NOMO-1 treated with DMSO at 0.1 percent for 48 hours (cell line): Measurements from ENCODE around the gene SERINC1.
"Not testable (repeated sequence)": the region's sequence is repeated elsewhere in the genome, so short reads cannot be mapped to it uniquely, and the experiment has no call there.

Experiments used
- DNase-seq: peaks from one replicate; lab custom pipeline; 2025; ENCODE audit not compliant: unreplicated experiment; lab: John Stamatoyannopoulos, UW

The SERINC1 gene

DNA sequence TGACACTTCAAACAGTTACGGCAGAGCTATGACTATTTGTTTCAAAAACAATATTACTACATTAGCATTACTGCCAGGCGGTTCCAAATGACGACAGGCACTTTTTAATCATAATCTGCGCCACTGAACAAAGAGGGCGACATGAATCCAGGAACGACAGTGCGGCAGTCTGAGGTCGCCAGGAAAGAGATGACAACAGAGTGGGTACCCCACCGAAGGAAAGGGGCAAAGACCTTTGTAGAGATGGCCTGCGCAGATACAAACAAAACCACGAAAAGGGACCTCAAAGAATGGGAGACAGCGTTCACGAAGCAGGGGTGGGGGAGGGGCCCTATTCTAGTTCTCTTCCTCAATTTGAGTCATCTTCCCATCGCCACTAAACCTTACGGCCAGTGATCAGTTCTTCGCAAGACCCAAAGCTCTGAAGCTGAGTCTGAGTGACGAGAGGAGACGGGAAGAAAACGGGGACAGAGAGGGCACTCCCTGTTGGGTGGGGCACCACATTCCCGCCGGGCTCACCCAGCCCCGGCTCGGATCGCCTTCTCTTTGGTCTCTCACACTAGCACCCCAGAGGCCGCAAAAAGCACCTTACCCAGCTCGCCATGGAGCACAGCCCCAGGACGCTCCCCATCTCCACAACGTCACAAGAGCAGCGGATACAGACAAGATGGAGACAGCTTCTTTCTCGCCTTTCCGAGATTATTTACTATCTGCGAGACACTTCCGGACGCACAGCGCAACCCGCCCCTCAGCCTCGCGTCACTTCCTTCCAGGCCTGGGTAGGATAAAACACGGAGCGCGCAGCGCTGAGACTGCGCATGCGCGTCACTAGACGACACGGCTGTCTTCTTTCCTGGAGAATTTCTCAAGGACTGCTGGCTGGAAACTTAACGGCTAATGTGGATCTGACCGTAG lies at the start of gene SERINC1:
Gene SERINC1 (minus strand): TSS at position 701 of the 915 bp plus-strand sequence. CDS start 70 bp downstream, at position 631.
- DNase-seq = peak; percentile 89

DNA sequence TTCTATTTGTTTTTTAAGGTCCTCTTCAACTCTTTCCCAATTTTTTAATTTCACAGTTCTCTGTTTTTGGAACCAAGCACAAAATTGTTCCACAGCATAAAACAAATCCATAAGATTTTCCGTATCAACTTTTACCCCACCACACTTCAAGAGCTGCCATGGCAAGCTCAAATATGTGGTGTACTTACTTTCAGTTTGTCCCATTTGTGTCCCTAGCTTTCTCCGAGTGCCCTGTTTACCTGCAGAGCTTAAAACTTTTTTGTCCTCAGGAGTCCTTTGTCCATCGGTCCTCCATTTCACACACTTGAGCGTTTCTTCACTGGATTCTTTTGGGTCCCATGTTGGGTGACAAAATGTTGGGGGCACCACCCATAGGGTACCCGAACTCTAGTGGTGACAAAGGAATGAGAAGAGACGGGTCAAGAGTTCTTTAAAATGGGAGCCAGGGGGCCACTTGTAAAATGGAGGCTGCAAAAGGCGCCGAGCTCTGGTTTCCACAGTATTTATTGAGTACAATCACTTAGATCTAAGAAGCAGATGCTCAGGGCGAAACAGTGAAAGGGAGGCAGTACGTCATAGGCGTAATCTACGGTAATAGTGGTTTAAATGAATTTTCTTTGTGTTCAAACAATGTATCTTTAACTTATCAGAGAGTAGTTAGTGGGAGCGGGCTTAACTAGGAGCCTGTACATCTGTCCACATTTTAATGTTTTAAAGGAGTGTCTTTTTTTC lies 39.8 kb upstream of the SERINC1 start:
- DNase-seq = no peak

DNA sequence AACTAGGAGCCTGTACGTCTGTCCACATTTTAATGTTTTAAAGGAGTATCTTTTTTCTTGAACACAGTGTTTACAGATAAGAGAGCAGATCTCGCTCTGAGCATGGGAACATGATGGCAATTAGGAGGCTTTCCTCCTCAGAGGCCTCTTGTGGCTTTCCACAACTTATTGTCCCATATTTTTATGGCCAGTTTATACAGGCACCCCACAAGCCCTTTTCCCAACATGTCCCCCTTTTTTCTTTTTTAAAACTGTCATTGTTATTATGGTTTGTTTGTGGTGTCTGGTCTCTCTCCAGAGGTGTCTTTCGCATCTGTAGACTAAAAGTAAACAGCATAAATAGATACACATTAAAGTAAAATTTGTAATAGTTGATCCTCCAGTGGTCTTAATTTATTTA lies 33.6 kb upstream of the SERINC1 start:
- DNase-seq = not testable (repeated sequence)

DNA sequence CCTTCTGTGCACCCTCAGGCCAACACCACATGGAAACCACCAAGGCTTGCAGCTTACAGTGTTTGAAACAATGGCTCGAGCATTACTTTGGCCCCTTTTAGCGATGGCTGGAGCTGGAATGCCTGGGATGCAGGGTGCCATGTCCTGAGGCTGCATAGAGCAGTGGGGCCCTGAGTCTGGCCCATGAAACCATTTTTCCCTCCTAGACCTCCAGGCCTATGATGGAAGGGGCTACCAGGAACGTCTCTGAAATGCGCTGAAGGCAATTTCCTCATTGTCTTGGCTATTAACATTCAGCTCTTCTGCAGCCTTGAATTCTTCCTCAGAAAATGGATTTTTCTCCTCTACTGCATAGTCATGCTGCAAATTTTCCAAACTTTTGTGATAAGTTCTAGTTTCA lies 29.9 kb upstream of the SERINC1 start:
- DNase-seq = no peak

DNA sequence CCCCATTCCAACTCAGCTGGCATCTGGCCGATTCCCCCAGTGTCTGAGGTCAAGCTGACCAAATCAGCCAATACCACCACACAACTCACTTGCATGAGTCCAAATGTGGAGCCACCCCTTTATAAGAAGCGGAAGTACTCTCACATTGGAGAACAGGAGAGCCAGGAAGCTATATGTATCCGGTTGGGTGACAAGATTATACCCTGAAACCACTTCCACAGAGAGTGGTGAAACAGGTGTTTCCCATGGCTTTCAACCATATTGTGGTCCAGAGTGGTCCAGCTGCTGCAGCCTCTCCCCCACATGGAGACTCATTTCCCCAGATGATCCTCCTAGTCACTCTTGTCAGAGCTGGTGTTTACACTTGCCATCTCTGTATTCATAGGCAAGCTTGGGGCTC lies 24.0 kb upstream of the SERINC1 start:
- no peak for DNase-seq

DNA sequence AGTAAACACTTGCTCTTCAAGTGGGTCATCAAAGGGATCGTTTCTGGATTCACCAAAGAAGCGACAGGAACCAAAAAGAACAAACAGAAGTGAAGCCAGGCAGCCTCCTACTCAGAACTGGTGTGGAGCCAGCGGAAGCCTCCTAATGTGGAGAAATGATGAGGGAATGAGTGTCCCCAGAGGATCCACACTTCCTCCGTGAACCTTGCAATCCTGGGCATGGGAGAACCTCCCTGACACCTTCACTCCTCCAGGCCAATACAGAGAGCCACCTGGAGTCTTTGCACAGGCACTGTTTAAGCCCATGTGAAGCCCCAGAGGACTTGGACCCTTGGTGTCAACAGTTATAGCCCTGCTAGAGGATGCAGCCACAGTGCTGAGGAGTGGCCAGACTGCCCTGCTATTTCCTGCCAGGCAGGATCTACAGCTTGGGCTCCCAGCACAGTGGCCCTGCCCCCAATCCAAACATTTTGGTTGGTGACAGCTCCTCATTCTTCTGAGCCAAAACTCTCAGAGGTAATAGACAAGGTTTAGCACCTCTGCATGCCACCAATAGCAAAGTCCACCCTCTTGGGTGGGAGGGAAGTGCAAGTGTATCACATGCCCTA lies 23.2 kb upstream of the SERINC1 start:
- no peak for DNase-seq

DNA sequence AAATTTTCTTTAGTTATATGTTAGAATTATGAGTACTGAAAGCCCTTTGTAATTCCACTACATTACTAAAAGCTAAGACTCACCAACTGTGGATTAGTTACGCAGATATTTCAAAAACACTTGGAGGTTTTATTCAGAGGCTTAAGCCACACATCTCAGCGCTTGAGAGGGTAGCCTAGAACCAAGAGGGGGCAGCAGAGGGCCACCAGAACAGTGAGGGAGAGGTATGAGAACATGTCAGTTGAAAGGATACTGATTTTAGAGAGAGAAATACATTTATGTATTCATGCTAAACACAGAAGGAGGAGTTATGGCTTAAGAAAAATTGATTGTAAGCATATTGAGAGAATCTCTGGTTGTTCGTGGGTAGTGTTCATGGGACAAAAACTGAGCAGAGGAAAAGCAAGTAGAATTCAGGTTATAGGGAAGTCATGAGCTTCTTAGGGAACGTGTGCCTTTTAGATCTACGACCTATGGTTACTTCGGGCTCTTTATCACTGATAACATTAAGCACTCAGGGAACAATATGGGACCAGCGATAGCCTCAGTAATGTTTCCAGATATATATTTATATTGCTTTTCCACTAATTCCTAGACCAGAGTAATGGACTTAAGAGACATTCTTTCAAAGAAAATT lies 20.4 kb upstream of the SERINC1 start:
- peak; percentile 57 for DNase-seq

DNA sequence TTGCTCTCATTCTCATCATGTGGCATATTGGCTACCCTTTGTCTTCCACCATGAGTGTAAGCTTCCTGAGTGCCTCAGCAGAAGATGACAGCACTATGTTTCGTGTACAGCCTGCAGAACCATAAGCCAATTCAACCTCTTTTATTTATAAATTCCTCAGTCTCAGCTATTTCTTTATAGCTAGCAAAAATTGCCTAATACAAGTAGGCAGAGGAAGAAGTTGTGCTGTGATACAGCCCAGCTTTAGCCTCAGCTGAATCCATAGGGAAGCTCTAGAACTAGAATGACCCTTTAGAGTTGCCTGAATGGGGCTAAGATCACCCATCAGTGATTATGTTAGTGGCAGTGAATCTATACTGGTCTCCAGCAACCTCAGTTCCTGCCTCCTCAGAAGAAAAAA lies 19.0 kb upstream of the SERINC1 start:
- no peak for DNase-seq

DNA sequence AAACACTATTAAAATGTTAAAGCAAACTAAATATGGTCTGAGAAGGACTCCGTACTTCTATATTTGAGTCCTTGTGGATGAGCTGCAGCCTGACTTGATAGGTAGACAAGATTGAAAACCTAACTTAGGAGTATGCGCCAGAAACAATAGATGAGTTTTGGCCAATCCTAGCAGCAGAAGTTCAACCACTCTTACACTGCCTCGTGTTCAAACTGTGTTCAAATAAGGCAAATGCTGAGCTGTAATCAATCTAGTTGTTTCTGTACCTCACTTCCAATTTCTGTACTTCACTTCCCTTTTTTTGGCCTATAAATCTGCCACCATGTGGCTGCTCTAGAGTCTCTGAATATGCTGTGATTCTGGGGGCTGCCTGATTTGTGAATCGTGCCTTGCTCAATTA lies 13.2 kb upstream of the SERINC1 start:
- DNase-seq = peak; percentile 91

DNA sequence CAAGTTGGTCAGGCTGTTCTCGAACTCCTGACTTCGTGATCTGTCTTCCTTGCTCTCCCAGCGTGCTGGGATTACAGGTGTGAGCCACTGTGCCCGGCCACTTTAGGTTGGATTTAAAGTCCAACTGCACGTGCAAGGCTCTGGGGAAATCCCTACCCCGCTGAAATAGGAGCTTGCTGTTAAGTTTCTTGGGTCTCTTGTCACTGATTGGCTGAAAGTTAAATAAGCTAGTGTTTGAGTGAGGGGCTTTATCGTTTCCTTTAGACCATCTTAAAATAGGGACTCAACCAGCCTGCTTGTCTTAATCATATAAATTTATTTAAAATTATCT lies 11.1 kb upstream of the SERINC1 start:
- no peak for DNase-seq

DNA sequence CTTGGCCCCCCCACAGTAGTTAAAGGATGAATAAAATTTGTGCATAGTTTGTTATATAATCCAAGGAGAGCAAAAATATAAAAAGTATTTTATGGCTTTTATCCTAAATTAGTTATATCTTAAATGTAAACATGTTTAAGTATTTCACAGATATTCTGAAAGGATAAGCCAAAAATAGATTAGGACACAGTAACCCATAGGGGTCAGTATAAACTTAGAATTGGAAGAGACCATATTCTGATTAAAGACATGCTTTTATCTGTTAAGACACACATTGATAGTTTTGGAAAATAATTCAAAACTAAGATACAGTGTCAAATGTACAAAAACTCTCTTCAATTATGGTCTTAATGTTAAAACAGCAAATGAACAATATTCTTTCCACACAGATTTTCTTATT lies 4.5 kb upstream of the SERINC1 start:
- DNase-seq = peak; percentile 28

DNA sequence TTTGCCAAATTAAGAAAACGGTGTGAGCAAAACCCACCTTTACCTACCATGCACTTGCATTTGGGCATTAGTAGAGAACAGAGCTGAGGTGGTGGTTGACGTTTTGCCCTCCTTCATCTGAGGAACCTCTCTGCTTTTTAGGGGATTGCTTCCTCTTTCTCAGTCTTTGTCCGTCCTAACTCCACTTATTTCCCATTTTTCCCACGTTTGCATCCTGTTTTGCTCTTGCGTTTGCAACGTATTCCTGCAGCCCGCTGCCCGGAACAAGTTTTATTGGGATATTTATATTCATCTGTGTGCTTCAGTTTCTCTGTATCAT lies 374 bp upstream of the SERINC1 start:
- DNase-seq = peak; percentile 73

DNA sequence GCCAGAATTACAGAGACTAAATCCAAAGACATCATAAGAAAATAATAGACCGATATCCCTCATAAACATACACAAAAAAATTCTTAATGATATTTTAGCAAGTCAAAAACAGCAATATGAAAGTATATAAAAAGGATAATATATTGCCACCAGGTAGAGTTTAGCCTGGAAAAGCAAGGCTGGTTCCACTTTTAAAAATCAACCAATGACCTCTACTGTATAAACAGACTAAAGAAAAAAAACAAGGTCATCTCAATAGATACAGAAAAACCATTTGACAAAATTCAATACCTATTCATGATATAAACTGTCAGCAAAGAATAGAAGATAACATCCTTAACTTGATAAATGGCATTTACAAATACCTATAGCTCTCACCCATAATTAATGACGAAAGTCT lies 9.7 kb downstream of the SERINC1 start:
- DNase-seq = no peak

DNA sequence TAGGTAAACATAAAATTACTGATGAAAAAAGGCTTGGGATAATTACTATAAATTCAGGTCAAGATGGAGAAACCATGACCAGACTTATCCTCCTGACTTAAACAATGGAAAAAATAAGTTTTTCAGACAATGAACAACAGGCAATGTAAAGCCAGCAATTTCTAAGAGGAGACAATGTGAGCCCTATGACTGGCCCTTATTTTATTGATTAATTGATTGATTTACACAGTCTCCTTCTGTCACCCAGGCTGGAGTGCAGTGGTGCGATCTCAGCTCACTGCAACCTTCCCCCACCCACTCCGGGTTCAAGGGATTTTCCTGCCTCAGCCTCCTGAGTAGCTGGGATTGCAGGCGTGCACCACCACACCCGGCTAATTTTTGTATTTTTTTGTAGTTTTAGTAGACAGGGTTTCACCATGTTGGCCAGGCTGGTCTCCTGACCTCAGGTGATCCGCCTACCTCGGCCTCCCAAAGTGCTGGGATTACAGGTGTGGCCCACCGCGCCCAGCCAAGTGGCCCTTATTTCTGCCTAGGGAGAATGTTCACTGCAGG lies 11.7 kb downstream of the SERINC1 start:
- DNase-seq = not testable (repeated sequence)

DNA sequence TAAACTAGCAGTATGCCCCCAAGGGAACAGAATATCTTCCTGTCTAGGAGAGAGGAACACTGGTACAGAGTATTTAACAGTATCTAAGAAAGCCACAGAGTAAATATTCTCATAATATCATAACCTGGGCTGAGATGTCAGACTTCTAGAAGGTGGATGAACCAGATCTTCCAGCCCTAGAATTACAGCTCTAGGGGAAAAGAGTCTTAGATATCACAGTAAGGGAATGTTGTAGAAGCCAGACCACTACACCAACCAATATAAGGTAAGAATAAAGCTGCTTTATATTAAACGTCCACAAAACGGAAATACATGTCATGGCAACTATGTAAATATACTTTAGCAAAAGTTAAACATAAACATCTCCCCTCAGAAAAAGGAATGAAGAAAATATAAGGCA lies 12.4 kb downstream of the SERINC1 start:
- no peak for DNase-seq

DNA sequence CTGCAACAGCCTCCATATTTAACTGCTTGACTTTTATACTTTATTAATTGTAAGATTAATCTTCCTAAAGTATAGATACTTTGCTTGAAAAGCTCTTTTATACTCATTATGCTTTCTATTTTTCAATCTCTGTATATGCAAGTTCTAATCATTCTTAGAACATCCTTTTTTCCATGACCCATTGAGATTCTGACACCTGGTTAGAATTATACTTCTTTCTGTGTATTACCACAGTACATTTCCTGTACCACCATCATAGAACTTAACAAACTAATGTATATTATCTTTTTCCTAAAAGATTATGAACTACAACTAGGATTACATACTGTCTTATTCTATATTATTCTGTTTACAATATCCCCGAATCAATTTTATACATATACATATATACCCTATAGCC lies 13.5 kb downstream of the SERINC1 start:
- DNase-seq = no peak

DNA sequence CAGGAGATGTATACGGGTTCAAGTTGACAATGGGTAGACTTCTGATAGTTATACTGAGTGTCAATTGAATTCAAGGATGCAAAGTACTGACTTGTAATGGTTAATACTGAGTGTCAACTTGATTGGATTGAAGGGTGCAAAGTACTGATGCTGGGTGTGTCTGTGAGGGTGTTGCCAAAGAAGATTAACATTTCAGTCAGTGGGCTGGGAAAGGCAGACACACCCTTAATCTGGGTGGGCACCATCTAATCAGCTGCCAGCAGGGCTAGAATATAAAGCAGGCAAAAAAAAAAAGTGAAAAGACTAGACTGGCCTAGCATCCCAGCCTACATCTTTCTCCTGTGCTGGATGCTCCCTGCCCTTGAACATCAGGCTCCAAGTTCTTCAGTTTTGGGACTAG lies 16.5 kb downstream of the SERINC1 start:
- DNase-seq = not testable (repeated sequence)

DNA sequence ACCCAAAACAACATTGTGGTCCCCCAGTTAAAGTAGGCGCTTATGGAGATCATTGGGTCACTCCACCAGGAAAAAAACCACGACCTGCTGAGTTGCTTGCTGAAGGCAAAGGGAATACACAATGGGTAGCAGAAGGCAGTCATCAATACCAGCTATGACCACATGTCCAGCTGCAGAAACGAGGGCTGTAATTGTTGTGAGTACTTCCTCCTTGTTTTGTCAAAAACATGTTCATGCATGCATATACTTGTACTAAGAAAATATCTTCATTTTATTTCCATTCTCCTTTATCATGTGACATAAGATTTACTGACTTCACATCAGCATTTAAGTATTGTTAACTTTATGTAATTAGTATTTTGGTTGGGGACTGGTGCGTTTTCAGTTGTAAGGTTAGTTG lies 16.9 kb downstream of the SERINC1 start:
- no peak for DNase-seq

DNA sequence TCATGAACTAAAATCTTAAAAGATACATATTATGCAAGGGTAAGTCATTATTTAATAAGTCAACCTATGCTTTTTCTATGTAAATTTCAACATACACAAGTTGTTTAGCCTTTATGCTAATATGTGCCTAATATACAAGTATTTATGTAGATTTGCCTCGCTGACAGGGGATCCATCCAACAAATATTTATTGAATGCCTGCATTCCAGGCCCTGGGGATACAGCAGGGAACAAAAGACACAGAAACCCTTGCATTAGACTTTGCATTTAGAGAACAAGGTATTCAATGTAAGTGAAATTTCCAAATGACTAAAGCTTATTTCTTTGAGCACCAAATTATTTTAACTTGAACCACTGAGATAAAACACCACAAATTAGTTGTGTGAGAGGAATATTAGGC lies 19.1 kb downstream of the SERINC1 start:
- no peak for DNase-seq

DNA sequence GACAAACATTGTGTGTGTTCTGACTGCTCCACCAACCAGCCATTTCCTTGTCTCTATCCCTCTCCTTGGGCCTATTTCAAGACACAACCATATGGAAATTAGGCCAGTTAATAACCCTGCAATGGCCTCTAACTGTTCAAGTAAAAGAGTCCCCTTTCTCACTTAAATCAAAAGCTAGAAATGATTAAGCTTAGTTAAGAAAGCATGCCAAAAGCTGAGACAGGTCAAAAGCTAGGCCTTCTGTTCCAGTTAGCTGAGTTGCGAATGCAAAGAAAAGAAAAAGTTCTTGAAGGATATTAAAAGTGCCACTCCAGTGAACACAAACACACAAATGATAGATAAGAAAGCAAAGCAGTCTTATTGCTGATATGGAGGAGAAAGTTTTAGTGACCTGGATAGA lies 22.5 kb downstream of the SERINC1 start:
- DNase-seq = no peak

DNA sequence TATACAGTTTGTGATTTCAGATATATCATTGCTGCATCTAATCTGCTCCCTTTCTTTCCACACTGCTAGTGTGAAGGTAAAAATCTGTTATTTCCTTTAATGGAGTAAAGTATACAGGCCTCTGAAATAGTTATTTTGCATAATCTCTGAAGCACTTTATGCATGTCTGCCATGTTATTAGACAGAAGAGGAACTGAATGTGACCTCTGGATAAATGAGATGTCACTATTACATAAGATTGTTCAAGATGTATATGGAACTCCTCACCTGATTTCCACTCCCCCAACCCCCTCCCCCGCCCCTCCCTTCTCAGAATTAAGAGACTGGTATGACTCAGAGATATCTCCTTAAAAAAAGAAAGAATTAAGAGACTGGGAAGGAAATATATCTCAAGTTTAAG lies 26.3 kb downstream of the SERINC1 start:
- DNase-seq = no peak
